MM.1S (cell line): ENCODE measurements around the gene PRKG2.
A peak's percentile ranks its signal among the peaks of the same experiment; 100 is the strongest.

Experiments used
- DNase-seq: peaks from one replicate; pipeline ENCODE4 v3.0.0-alpha.2; 2015
- H2AFZ ChIP-seq: fragments of 300-600 bp; sonication (generic); 2 replicates; pipeline ENCODE4 v1.6.0; 2016; ENCODE audit warnings: antibody characterized with exemption, low read length
- H3F3A ChIP-seq: fragments of 300-600 bp; sonication (generic); 2 replicates; pipeline ENCODE4 v1.6.1; 2016; ENCODE audit warnings: mild to moderate bottlenecking, antibody characterized with exemption, low read length, moderate library complexity, mixed read lengths; ENCODE audit not compliant: insufficient read depth
- H3K27ac ChIP-seq: fragments of 300-600 bp; sonication (generic); 2 replicates; pipeline ENCODE4 v1.5.1; 2016; ENCODE audit warnings: mild to moderate bottlenecking, low read length
- H3K27me3 ChIP-seq: fragments of 300-600 bp; sonication (generic); replicated peaks from 2 replicates; pipeline ENCODE4 v1.6.0; 2016; ENCODE audit warnings: low read length; ENCODE audit not compliant: insufficient read depth
- H3K36me3 ChIP-seq: fragments of 300-600 bp; sonication (generic); replicated peaks from 2 replicates; pipeline ENCODE4 v1.6.1; 2016; ENCODE audit warnings: mild to moderate bottlenecking, low read length, mixed read lengths; ENCODE audit not compliant: insufficient read depth
- H3K4me1 ChIP-seq: fragments of 300-600 bp; sonication (generic); 2 replicates; pipeline ENCODE4 v1.6.1; 2016; ENCODE audit warnings: low read length, mixed read lengths
- H3K4me2 ChIP-seq: fragments of 300-600 bp; sonication (generic); 2 replicates; pipeline ENCODE4 v1.6.0; 2016; ENCODE audit warnings: low read depth, low read length
- H3K4me3 ChIP-seq: fragments of 300-600 bp; sonication (generic); 2 replicates; pipeline ENCODE4 v1.5.1; 2016; ENCODE audit warnings: low read length, mixed read lengths
- H3K79me2 ChIP-seq: fragments of 300-600 bp; sonication (generic); 2 replicates; pipeline ENCODE4 v1.6.1; 2016; ENCODE audit warnings: mixed run types, low read length, mixed read lengths
- H3K9ac ChIP-seq: fragments of 300-600 bp; sonication (generic); 2 replicates; pipeline ENCODE4 v1.6.1; 2016; ENCODE audit warnings: low read length, mixed read lengths
- H3K9me2 ChIP-seq: fragments of 300-600 bp; sonication (generic); replicated peaks from 2 replicates; pipeline ENCODE4 v1.6.1; 2016; ENCODE audit warnings: mild to moderate bottlenecking, low read length, mixed read lengths; ENCODE audit not compliant: insufficient read depth
- H3K9me3 ChIP-seq: fragments of 300-600 bp; sonication (generic); replicated peaks from 2 replicates; pipeline ENCODE4 v1.6.1; 2016; ENCODE audit warnings: mild to moderate bottlenecking, low read length, mixed read lengths; ENCODE audit not compliant: insufficient read depth
- H4K20me1 ChIP-seq: fragments of 300-600 bp; sonication (generic); 2 replicates; pipeline ENCODE4 v1.6.1; 2016; ENCODE audit warnings: mild to moderate bottlenecking, low read length, moderate library complexity, mixed read lengths; ENCODE audit not compliant: insufficient read depth
- CTCF ChIP-seq: fragments of 300-600 bp; sonication (generic); IDR thresholded peaks from 2 replicates; pipeline ENCODE4 v1.5.1; 2016; ENCODE audit warnings: antibody characterized with exemption, low read length, mixed read lengths
- EZH2 ChIP-seq: fragments of 300-600 bp; sonication (generic); optimal IDR thresholded peaks from 2 replicates; pipeline ENCODE3; 2017; ENCODE audit warnings: low read depth, mild to moderate bottlenecking, antibody characterized with exemption, low read length, mixed read lengths
- EZH2phosphoT487 ChIP-seq: fragments of 300-600 bp; sonication (generic); IDR thresholded peaks from 2 replicates; pipeline ENCODE4 v1.6.1; 2018; ENCODE audit warnings: antibody characterized with exemption, low read length

PRKG2 gene

GRCh38 chr4:81130569-81130968 is 84.5 kb downstream of the PRKG2 start:
- H3K79me2 ChIP-seq: no peaks in the 10 kb centered on the region
- no peaks in the 10 kb centered on the region for H3K9me3 ChIP-seq
- no peak overlapping the region for H3K27ac ChIP-seq
- no peaks in the 10 kb centered on the region for H4K20me1 ChIP-seq
- no peaks in the 10 kb centered on the region for H3K4me1 ChIP-seq
- H3K9ac ChIP-seq: no peak overlapping the region
- H3K4me2 ChIP-seq: no peak overlapping the region
- H2AFZ ChIP-seq: no peak overlapping the region
- no peaks in the 10 kb centered on the region for H3K9me2 ChIP-seq
- H3K36me3 ChIP-seq: no peaks in the 10 kb centered on the region
- no peak overlapping the region for H3K4me3 ChIP-seq
- no peaks in the 10 kb centered on the region for H3F3A ChIP-seq
- TF ChIP-seq EZH2phosphoT487 (no peak), CTCF (no peak), EZH2 (no peak)
- peak; percentile 10 for DNase-seq
- no peaks in the 10 kb centered on the region for H3K27me3 ChIP-seq

- Histone ChIP-seq H3K27ac (no peak overlapping the region), H2AFZ (no peak overlapping the region), H3K9me2 (no peaks in the 10 kb centered on the region), H3F3A (no peaks in the 10 kb centered on the region), H3K4me3 (no peak overlapping the region), H3K4me1 (no peaks in the 10 kb centered on the region), H4K20me1 (no peaks in the 10 kb centered on the region), H3K4me2 (no peak overlapping the region), H3K9ac (no peak overlapping the region), H3K36me3 (no peaks in the 10 kb centered on the region), H3K9me3 (no peaks in the 10 kb centered on the region), H3K79me2 (no peaks in the 10 kb centered on the region), H3K27me3 (no peaks in the 10 kb centered on the region)
- DNase-seq: no peak
- TF ChIP-seq CTCF (no peak), EZH2phosphoT487 (no peak)
Measured at GRCh38 chr4:81120055-81120454, 95.0 kb downstream of the PRKG2 start.

GRCh38 chr4:81118086-81118485 is 96.9 kb downstream of the PRKG2 start:
- no peak overlapping the region for H3K4me3 ChIP-seq
- no peaks in the 10 kb centered on the region for H3F3A ChIP-seq
- H3K27me3 ChIP-seq: no peaks in the 10 kb centered on the region
- H3K36me3 ChIP-seq: no peaks in the 10 kb centered on the region
- TF ChIP-seq EZH2 (no peak), CTCF (no peak), EZH2phosphoT487 (no peak)
- no peak overlapping the region for H3K9ac ChIP-seq
- H2AFZ ChIP-seq: no peak overlapping the region
- H3K4me1 ChIP-seq: no peaks in the 10 kb centered on the region
- no peak overlapping the region for H3K27ac ChIP-seq
- H3K9me2 ChIP-seq: no peaks in the 10 kb centered on the region
- H3K9me3 ChIP-seq: no peaks in the 10 kb centered on the region
- no peak for DNase-seq
- no peaks in the 10 kb centered on the region for H3K79me2 ChIP-seq
- no peak overlapping the region for H3K4me2 ChIP-seq
- no peaks in the 10 kb centered on the region for H4K20me1 ChIP-seq

- no peak overlapping the region for H2AFZ ChIP-seq
- H3K4me1 ChIP-seq: no peaks in the 10 kb centered on the region
- H3K9me3 ChIP-seq: no peaks in the 10 kb centered on the region
- no peaks in the 10 kb centered on the region for H3K79me2 ChIP-seq
- DNase-seq: no peak
- no peak overlapping the region for H3K27ac ChIP-seq
- H4K20me1 ChIP-seq: no peaks in the 10 kb centered on the region
- H3K36me3 ChIP-seq: no peaks in the 10 kb centered on the region
- H3F3A ChIP-seq: no peaks in the 10 kb centered on the region
- H3K4me2 ChIP-seq: no peak overlapping the region
- TF ChIP-seq CTCF (no peak), EZH2phosphoT487 (no peak), EZH2 (no peak)
- no peak overlapping the region for H3K9ac ChIP-seq
- no peaks in the 10 kb centered on the region for H3K9me2 ChIP-seq
- H3K4me3 ChIP-seq: no peak overlapping the region
- H3K27me3 ChIP-seq: no peaks in the 10 kb centered on the region
Measured at GRCh38 chr4:81116566-81116965, 98.5 kb downstream of the PRKG2 start.
